SK-N-MC (cell line): ENCODE data around the gene SEC14L1.

Experiments used
- EZH2 ChIP-seq: fragments of 200-600 bp; sonication (generic); IDR thresholded peaks from one replicate; pipeline ENCODE4 v1.6.1; 2017; ENCODE audit warnings: antibody characterized with exemption
- FOXP2 ChIP-seq: optimal IDR thresholded peaks from 2 replicates; pipeline ENCODE3; 2011; ENCODE audit warnings: mild to moderate bottlenecking, moderate library complexity; ENCODE audit not compliant: insufficient read depth; ENCODE audit errors: extremely low read length, control extremely low read depth
- POLR2AphosphoS5 ChIP-seq: IDR thresholded peaks from 2 replicates; pipeline ENCODE4 v1.6.1; 2012; ENCODE audit warnings: mild to moderate bottlenecking, low read depth, low read length, borderline replicate concordance

DNA sequence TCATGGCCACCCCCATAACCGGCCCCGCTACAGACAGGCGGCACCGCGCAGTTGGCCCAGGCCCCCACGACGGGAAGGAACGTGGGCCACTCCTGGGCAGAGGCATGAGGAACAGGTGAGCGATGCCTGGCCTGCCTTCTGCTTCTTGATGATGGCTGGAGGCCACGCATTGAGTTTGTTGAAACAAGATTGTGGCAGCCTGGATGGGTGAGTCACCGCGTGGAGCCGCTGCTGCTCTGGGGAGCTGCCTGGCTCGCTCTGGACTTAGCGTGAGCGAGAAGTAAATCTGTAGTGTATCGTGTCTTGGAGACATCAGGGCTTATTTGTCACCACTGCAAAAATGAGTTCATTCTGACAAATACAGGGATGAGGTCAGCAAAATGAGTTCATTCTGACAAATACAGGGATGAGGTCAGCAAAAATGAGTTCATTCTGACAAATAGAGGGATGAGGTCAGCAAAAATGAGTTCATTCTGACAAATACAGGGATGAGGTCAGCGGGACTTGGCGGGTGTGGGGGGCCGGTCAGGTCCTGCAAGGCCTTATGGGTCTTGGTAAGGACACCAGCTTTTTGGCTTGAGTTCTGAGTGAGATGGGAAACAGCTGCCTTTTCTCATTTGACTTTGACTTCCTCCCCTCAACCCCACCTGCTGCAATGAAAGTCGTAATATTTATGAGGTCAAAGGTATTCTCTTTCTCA lies 93.0 kb downstream of the SEC14L1 start:
- TF ChIP-seq EZH2 (no peak), POLR2AphosphoS5 (no peak), FOXP2 (no peak)
